GM23338 (cell line): Measurements from ENCODE around the gene TMEM150A.

Experiments used
- CREB1 ChIP-seq: fragments of 250-450 bp; sonication (Bioruptor Pico); IDR thresholded peaks from 2 replicates; pipeline ENCODE4 v1.5.0; 2020; ENCODE audit warnings: low read depth, mild to moderate bottlenecking, moderate library complexity
- CTCF ChIP-seq, 2 experiments: fragments of 200-600 bp in 1 of 2; sonication (generic) in 1 of 2; conservative IDR thresholded peaks; 2 replicates each; pipeline versions ENCODE4 v1.5.1 to v1.6.1; 2016 to 2017; ENCODE audit warnings: antibody characterized with exemption in 2 of 2, low read depth in 2 of 2, mild to moderate bottlenecking in 2 of 2, moderate library complexity in 1 of 2
- EZH2 ChIP-seq: fragments of 200-600 bp; sonication (generic); IDR thresholded peaks from one replicate; pipeline ENCODE4 v1.8.0; 2017; ENCODE audit warnings: antibody characterized with exemption, mild to moderate bottlenecking, low read depth; ENCODE audit not compliant: unreplicated experiment
- EZH2phosphoT487 ChIP-seq: fragments of 200-600 bp; sonication (generic); IDR thresholded peaks from one replicate; pipeline ENCODE4 v1.8.1; 2018; ENCODE audit warnings: antibody characterized with exemption; ENCODE audit not compliant: unreplicated experiment
- NANOG ChIP-seq: IDR thresholded peaks from 2 replicates; pipeline ENCODE4 v1.6.1; 2016; ENCODE audit warnings: antibody characterized with exemption, borderline replicate concordance
- POLR2AphosphoS5 ChIP-seq: IDR thresholded peaks from 2 replicates; pipeline ENCODE4 v1.6.1; 2016; ENCODE audit warnings: antibody characterized with exemption, low read depth
- REST ChIP-seq: IDR thresholded peaks from one replicate; pipeline ENCODE4 v1.6.1; 2018; ENCODE audit warnings: antibody characterized with exemption; ENCODE audit not compliant: unreplicated experiment
- TF ChIP-seq, protein P1 (sequence below): IDR thresholded peaks from 2 replicates; pipeline ENCODE4 v1.6.1; 2016; ENCODE audit warnings: antibody characterized with exemption

DNA sequence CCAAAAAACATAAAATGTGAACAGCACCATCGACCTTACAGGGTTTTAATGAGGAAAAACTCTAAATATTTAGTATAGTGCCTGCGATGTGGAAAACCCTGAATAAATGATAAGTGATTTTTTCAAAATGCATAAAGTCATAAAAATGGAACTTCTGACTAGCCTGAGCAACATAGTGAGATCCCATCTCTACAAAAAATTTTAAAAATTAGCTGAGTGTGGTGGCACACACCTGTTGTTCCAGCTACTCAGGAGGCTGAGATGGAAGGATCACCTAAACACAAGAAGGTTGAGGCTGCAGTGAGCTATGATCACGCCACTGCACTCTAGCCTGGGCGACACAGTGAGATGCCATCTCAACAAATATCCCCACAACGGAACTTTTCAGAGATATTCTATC lies 45.4 kb downstream of the TMEM150A start:
- TF ChIP-seq NANOG (no peak), REST (no peak), CTCF (conservative IDR thresholded peaks at IDR 0.05; ENCODE audit: low read depth in 2 of 2) (no peak), POLR2AphosphoS5 (no peak), EZH2phosphoT487 (no peak), CREB1 (CRISPR knock-in tag) (no peak), EZH2 (no peak)
- TF ChIP-seq, protein P1, sequence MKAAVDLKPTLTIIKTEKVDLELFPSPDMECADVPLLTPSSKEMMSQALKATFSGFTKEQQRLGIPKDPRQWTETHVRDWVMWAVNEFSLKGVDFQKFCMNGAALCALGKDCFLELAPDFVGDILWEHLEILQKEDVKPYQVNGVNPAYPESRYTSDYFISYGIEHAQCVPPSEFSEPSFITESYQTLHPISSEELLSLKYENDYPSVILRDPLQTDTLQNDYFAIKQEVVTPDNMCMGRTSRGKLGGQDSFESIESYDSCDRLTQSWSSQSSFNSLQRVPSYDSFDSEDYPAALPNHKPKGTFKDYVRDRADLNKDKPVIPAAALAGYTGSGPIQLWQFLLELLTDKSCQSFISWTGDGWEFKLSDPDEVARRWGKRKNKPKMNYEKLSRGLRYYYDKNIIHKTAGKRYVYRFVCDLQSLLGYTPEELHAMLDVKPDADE: no peak
